ENCODE measurements around the gene LRFN4.

LRFN4 gene

GRCh38 chr11:66879999-66880398 lies 23.1 kb downstream of the LRFN4 start (continued):
- TF ChIP-seq TSHZ2 (CRISPR knock-in tag; IDR thresholded peaks at IDR 0.05) (no peak), ZNF70 (CRISPR knock-in tag; IDR thresholded peaks at IDR 0.05) (no peak), CREB5 (CRISPR knock-in tag; IDR thresholded peaks at IDR 0.05; ENCODE audit: low read depth) (no peak), ZFP3 (CRISPR knock-in tag; IDR thresholded peaks at IDR 0.05) (no peak), ZC3H10 (CRISPR knock-in tag; IDR thresholded peaks at IDR 0.05) (no peak), CSDC2 (CRISPR knock-in tag; IDR thresholded peaks at IDR 0.05) (no peak), SNAI2 (CRISPR knock-in tag; IDR thresholded peaks at IDR 0.05) (no peak), GLIS3 (CRISPR knock-in tag; IDR thresholded peaks at IDR 0.05) (no peak), TOX (CRISPR knock-in tag; IDR thresholded peaks at IDR 0.05; ENCODE audit: borderline replicate concordance) (no peak)

GRCh38 chr11:66880496-66881450 lies 23.9 kb downstream of the LRFN4 start:
- TF ChIP-seq TSHZ2 (CRISPR knock-in tag; IDR thresholded peaks at IDR 0.05), result no peak
- no peak for TF ChIP-seq CREB5 (CRISPR knock-in tag; IDR thresholded peaks at IDR 0.05; ENCODE audit: low read depth)
- TF ChIP-seq CSRNP3 (CRISPR knock-in tag; IDR thresholded peaks at IDR 0.05), result no peak
- TF ChIP-seq BACH2 (CRISPR knock-in tag; IDR thresholded peaks at IDR 0.05; ENCODE audit: borderline replicate concordance), result no peak
- TF ChIP-seq ZC3H10 (CRISPR knock-in tag; IDR thresholded peaks at IDR 0.05), result no peak
- no peak for TF ChIP-seq TCF4 (CRISPR knock-in tag; IDR thresholded peaks at IDR 0.05; ENCODE audit: borderline replicate concordance)
- TF ChIP-seq ZNF70 (CRISPR knock-in tag; IDR thresholded peaks at IDR 0.05), result no peak
- TF ChIP-seq ZNF565 (CRISPR knock-in tag; conservative IDR thresholded peaks at IDR 0.05; ENCODE audit: low read depth), result no peak
- no peak for TF ChIP-seq ISL1 (CRISPR knock-in tag; IDR thresholded peaks at IDR 0.05)
- TF ChIP-seq POU6F1 (CRISPR knock-in tag; IDR thresholded peaks at IDR 0.05; ENCODE audit: borderline replicate concordance, low read depth), result no peak
- TF ChIP-seq SNAI2 (CRISPR knock-in tag; IDR thresholded peaks at IDR 0.05), result no peak
- TF ChIP-seq ZNF8 (CRISPR knock-in tag; IDR thresholded peaks at IDR 0.05), result no peak
- no peak for TF ChIP-seq RARB (CRISPR knock-in tag; IDR thresholded peaks at IDR 0.05)
- ATAC-seq, result no peak; the same call in 1 of the 3 replicates

Data from SK-N-SH treated with all-trans-retinoic acid at 6 μM for 48 hours (cell line).